Measurements from ENCODE around the gene C1QTNF2. TPM values are rescaled to one million over a fixed set of nuclear protein-coding genes. Genes with fewer than 3 reads are reported as not detected.

Gene C1QTNF2
- total RNA-seq, 1 experiment from 2014 or later = not detected

DNA sequence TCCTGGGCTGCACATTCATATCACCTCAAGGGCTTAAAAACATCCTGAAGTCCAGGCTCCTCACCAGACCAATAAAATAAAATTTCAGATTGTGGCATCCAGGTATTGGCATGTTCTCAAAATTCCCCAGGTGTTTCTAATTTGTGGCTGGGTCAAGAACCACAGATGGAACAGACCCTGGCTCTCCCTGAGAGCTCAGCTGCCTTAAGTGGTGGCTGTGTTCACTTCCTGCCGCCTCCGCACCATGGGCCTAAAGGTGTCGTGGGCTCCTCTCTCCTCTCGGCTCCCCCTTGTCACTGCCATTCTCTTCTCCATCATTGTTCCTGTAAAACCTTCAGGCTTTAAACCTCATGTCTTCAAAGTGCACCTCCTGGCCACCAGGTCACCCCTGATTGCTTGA, 40.2 kb downstream of the C1QTNF2 start:
- ChIA-PET CTCF (interaction anchor here (0.6 to 11.9 kb wide), 2 partner anchors 14 to 52 kb away, joined by 3 to 69 read pairs; no protein-coding TSS in a partner anchor), POLR2A (no interaction called here)
- intact Hi-C loops (cut with micrococcal nuclease) = no loop called here
- Mint-ChIP-seq H3K27ac (ENCODE audit: low read depth, unreplicated experiment) (no peak overlapping the region), H3K36me3 (ENCODE audit: insufficient read depth, unreplicated experiment) (no peaks in the 10 kb centered on the region), H3K27me3 (ENCODE audit: insufficient read depth, unreplicated experiment) (no peaks in the 10 kb centered on the region), H3K9me3 (ENCODE audit: unreplicated experiment) (no peaks in the 10 kb centered on the region), H3K4me1 (ENCODE audit: insufficient read depth, unreplicated experiment) (peaks cover 10% of the 10 kb centered on the region), H3K4me3 (ENCODE audit: unreplicated experiment) (no peak overlapping the region)
- BruUV-seq (replicated peaks) = no TSS peak
- no peak for DNase-seq (ENCODE audit: unreplicated experiment)
- TF ChIP-seq, protein P1, sequence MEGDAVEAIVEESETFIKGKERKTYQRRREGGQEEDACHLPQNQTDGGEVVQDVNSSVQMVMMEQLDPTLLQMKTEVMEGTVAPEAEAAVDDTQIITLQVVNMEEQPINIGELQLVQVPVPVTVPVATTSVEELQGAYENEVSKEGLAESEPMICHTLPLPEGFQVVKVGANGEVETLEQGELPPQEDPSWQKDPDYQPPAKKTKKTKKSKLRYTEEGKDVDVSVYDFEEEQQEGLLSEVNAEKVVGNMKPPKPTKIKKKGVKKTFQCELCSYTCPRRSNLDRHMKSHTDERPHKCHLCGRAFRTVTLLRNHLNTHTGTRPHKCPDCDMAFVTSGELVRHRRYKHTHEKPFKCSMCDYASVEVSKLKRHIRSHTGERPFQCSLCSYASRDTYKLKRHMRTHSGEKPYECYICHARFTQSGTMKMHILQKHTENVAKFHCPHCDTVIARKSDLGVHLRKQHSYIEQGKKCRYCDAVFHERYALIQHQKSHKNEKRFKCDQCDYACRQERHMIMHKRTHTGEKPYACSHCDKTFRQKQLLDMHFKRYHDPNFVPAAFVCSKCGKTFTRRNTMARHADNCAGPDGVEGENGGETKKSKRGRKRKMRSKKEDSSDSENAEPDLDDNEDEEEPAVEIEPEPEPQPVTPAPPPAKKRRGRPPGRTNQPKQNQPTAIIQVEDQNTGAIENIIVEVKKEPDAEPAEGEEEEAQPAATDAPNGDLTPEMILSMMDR (IDR thresholded peaks at IDR 0.05; ENCODE audit: unreplicated experiment) = no peak

DNA sequence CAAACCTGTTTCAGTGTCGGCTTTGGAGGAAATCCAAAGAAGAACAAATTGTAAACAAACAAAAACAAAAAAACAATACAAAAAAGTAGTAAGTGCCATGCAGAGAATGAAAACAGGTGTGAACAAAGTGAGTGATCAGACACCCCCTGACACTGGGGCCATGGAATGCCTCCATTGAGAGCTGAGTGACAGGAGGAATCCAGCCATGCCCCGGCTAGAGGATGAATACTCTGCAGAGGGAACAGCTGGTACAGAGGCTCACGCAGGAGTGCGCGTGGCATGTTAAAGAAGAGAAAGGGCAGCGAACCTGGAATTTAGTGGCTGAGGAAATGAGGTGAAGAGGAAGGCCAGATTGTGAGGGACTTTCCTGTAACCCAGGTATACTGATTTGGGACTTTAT, 42.6 kb downstream of the C1QTNF2 start:
- ChIA-PET CTCF (interaction anchor here (0.6 to 11.9 kb wide), 8 partner anchors 9 to 307 kb away, joined by 3 to 69 read pairs (median 4); no protein-coding TSS in a partner anchor), POLR2A (interaction anchor here (0.7 to 1.4 kb wide), 2 partner anchors 15 to 18 kb away, joined by 4 to 5 read pairs; no protein-coding TSS in a partner anchor)
- Mint-ChIP-seq H3K4me3 (ENCODE audit: unreplicated experiment) (no peak overlapping the region), H3K27me3 (ENCODE audit: insufficient read depth, unreplicated experiment) (no peaks in the 10 kb centered on the region), H3K4me1 (ENCODE audit: insufficient read depth, unreplicated experiment) (no peaks in the 10 kb centered on the region), H3K9me3 (ENCODE audit: unreplicated experiment) (no peaks in the 10 kb centered on the region), H3K27ac (ENCODE audit: low read depth, unreplicated experiment) (no peak overlapping the region), H3K36me3 (ENCODE audit: insufficient read depth, unreplicated experiment) (no peaks in the 10 kb centered on the region)
- BruUV-seq (replicated peaks) = no TSS peak
- intact Hi-C loops (cut with micrococcal nuclease) = no loop called here
- no peak for DNase-seq (ENCODE audit: unreplicated experiment)
- TF ChIP-seq, protein P1 (IDR thresholded peaks at IDR 0.05; ENCODE audit: unreplicated experiment) = no peak

DNA sequence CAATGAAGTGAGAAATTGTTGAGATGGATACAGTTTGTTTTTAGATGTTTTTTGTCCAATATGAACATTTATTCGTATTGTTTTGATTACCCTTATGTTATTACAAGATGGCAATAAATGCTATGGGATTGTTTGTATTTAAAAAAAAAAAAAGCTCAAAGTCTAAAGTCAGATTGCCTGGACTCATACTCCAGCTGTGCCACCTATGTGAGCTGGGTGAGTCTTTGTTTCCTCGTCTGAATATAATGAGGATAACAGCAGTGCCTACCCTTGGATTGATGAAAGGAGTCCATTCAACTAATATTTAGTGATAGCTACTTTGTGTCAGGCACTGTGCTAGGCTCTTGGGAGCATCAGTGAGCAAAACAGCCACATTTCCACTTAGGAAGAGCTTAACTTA, 43.4 kb downstream of the C1QTNF2 start:
- TF ChIP-seq, protein P1 (IDR thresholded peaks at IDR 0.05; ENCODE audit: unreplicated experiment) = no peak
- Mint-ChIP-seq H3K4me3 (ENCODE audit: unreplicated experiment) (no peak overlapping the region), H3K27ac (ENCODE audit: low read depth, unreplicated experiment) (no peak overlapping the region), H3K9me3 (ENCODE audit: unreplicated experiment) (no peaks in the 10 kb centered on the region), H3K27me3 (ENCODE audit: insufficient read depth, unreplicated experiment) (no peaks in the 10 kb centered on the region), H3K36me3 (ENCODE audit: insufficient read depth, unreplicated experiment) (no peaks in the 10 kb centered on the region), H3K4me1 (ENCODE audit: insufficient read depth, unreplicated experiment) (no peaks in the 10 kb centered on the region)
- ChIA-PET CTCF (interaction anchor here (0.6 to 11.9 kb wide), 7 partner anchors 18 to 900 kb away, joined by 3 to 69 read pairs (median 4); no protein-coding TSS in a partner anchor), POLR2A (interaction anchor here (0.6 to 1.4 kb wide), 2 partner anchors 11 to 15 kb away, joined by 3 to 5 read pairs; no protein-coding TSS in a partner anchor)
- no TSS peak for BruUV-seq (replicated peaks)
- intact Hi-C loops (cut with micrococcal nuclease) = no loop called here
- DNase-seq (ENCODE audit: unreplicated experiment) = no peak

DNA sequence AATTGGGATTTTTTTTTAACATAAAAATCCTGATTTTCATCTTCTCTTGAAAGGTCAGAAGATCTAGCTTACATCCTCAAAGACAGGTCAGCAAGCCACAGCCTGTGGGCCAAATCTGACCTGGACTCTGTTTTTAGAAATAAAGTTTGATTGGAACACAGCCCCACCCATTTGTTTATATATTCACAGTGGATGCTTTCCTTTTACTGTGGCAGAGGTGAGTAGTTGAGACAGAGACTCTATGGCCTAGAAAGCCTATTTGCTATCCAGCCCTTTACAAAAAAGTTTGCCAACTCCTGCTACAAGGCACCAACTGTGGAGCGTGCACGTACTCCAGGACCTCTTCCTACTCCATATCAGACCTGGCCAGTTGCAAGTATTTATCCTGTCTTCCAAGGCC, 44.7 kb downstream of the C1QTNF2 start:
- no peak for DNase-seq (ENCODE audit: unreplicated experiment)
- Mint-ChIP-seq H3K9me3 (ENCODE audit: unreplicated experiment) (no peaks in the 10 kb centered on the region), H3K27me3 (ENCODE audit: insufficient read depth, unreplicated experiment) (no peaks in the 10 kb centered on the region), H3K4me3 (ENCODE audit: unreplicated experiment) (no peak overlapping the region), H3K27ac (ENCODE audit: low read depth, unreplicated experiment) (no peak overlapping the region), H3K4me1 (ENCODE audit: insufficient read depth, unreplicated experiment) (no peaks in the 10 kb centered on the region), H3K36me3 (ENCODE audit: insufficient read depth, unreplicated experiment) (no peaks in the 10 kb centered on the region)
- no TSS peak for BruUV-seq (replicated peaks)
- intact Hi-C loops (cut with micrococcal nuclease) = no loop called here
- ChIA-PET CTCF (interaction anchor here (1.2 to 2.3 kb wide), 2 partner anchors 83 to 305 kb away, joined by 3 to 5 read pairs; no protein-coding TSS in a partner anchor), POLR2A (interaction anchor here (0.8 to 1.2 kb wide), 3 partner anchors 10 to 99 kb away, joined by 3 to 4 read pairs (median 4); no protein-coding TSS in a partner anchor)
- TF ChIP-seq, protein P1 (IDR thresholded peaks at IDR 0.05; ENCODE audit: unreplicated experiment) = no peak
